Ovary (tissue), 9 donors: ENCODE data around the gene SCN5A. TPM values are rescaled to one million over a fixed set of nuclear protein-coding genes. Genes with fewer than 3 reads are reported as not detected.

Experiments used
- DNase-seq, 5 donors: peaks; one replicate each; pipeline ENCODE4 v3.0.0-alpha.2; 2019 to 2020
- H3K27ac ChIP-seq, 2 donors: fragments of 200-600 bp; one replicate each; pipeline versions ENCODE4 v1.5.1 to v1.8.0; 2019 to 2022
- H3K27me3 ChIP-seq: fragments of 200-600 bp; one replicate; pipeline ENCODE4 v1.8.0; 2022
- H3K36me3 ChIP-seq: fragments of 200-600 bp; sonication (generic); one replicate; pipeline ENCODE4 v1.5.1; 2019
- H3K4me1 ChIP-seq: one replicate; pipeline ENCODE4 v1.8.1; 2013; ENCODE audit warnings: mild to moderate bottlenecking, moderate library complexity; ENCODE audit not compliant: insufficient read depth
- H3K4me3 ChIP-seq: fragments of 200-600 bp; sonication (generic); one replicate; pipeline ENCODE4 v1.5.1; 2017
- H3K9me3 ChIP-seq, 2 donors: fragments of 200-600 bp in 1 of 2; sonication (generic) in 1 of 2; one replicate each; pipeline versions ENCODE4 v1.5.1 to v1.8.1; 2013 to 2019; ENCODE audit warnings: mild to moderate bottlenecking in 1 of 2, moderate library complexity in 1 of 2
- EP300 ChIP-seq: sonication (generic); formaldehyde crosslinking; IDR thresholded peaks from one replicate; pipeline ENCODE4 v1.6.1; 2017; ENCODE audit warnings: antibody characterized with exemption
- POLR2A ChIP-seq: fragments of 450-650 bp; IDR thresholded peaks from one replicate; pipeline ENCODE4 v1.6.1; 2017; ENCODE audit warnings: antibody characterized with exemption, mild to moderate bottlenecking, moderate library complexity
- WGBS, 3 donors: extraction: QIAGEN DNeasy Blood & Tissue Kit in 1 of 3; methylation state at CpG; one replicate each; pipeline versions ENCODE4 v1.1.5 to v1.1.7; 2013 to 2017; 5-methylcytosine and 5-hydroxymethylcytosine counted together
- intact Hi-C, 4 donors: fragments of 100-400 bp; cut with DNase I; formaldehyde crosslinking; loops; one replicate each; pipeline versions ENCODE4 v1.11.0 to v1.15.1; 2022 to 2023
- polyA plus RNA-seq, 2 donors: library from polyadenylated mRNA; stranded (reverse); fragments of 200-250 nt in 1 of 2; fragments of 350-450 nt in 1 of 2; fragmentation: Illumina TruSeq in 1 of 2; extraction: RNeasy Lipid Tissue Mini Kit (QIAGEN cat#74804) in 1 of 2; gene quantifications; one replicate each; pipeline ENCODE4 v1.2.3, GENCODE V29; 2013 to 2014
- total RNA-seq, 7 donors: library from RNA; depleted of rRNA in 2 of 7; stranded (reverse); fragments of >200 nt in 2 of 7; fragmentation: NEBNext Ultra II Directional in 3 of 7; extraction: Animal tissue kit (Norgen Biotek cat#: 25700) in 3 of 7; gene quantifications; one replicate each; pipeline versions ENCODE4 v1.1.0 to v1.2.4, GENCODE V29; 2016 to 2023
- TF ChIP-seq, protein P1 (sequence below), 3 donors: fragments of 450-650 bp in 2 of 3; fragments of 200-600 bp in 1 of 3; IDR thresholded peaks; one replicate each; pipeline versions ENCODE4 v1.5.1 to v1.8.0; 2016 to 2022; ENCODE audit warnings: antibody characterized with exemption in 3 of 3, mild to moderate bottlenecking in 1 of 3
- donor health status: DM: no; HTN: no; CAD: no; lungs with moderate emphysema.
- donor health status: DM: no; HTN: no; CAD: no.
- donor health status: Bipolar disorder and iron deficiency.
- donor health status: DM: yes; HTN: yes; CAD: no.
- donor health status: DM: no; HTN: no; CAD: no.
- donor health status: DM: yes; HTN: yes; CAD: no.

SCN5A gene
- total and polyA plus RNA-seq, 9 donors, result 0.67 to 4.7 (median 2.1) TPM

DNA sequence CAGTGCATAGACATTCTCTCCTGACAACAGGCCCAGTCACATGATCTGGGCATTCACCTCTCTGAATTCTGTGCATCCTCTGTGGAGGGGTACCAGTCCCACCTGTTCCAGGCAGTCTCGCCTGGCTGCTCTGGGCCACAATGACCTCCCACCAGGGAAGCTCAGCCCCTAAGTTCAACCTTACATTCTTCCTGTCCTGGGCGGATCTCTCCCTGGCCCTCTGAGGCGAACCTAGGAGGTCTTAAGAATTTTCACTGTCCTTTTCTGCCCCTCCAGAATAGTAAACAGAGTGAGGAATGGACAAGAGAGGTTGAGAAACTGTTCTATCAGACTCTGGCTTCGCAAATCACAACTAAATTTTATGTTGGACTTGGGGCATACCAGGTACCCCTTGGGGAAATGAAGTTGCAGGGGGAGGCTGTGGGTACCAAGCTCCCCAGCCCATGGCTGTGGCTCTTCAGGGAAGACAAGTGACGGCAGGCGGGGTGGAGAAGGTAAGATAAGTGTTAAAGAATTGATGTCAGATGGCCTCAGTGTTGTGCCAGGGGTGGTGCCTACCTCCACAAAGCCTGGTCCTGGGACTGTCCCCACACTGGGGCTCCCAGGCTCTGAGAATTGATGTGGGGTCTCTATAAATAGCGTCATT is 5.3 kb downstream of the SCN5A start:
- Histone ChIP-seq H3K27me3 (no peaks in the 10 kb centered on the region), H3K36me3 (no peaks in the 10 kb centered on the region), H3K4me1 (peaks cover under 1% of the 10 kb centered on the region), H3K9me3 (no peaks in the 10 kb centered on the region), H3K4me3 (no peak overlapping the region), H3K27ac (no peak overlapping the region)
- WGBS, 3 donors, result 93 to 98% (median 93%) methylated on average over 7 of the region's 7 CpGs
- peak in 1 of 5 donors; percentile 8 for DNase-seq
- intact Hi-C loops, result no loop called here
- TF ChIP-seq EP300, result no peak
- no peak for TF ChIP-seq POLR2A
- TF ChIP-seq, protein P1, sequence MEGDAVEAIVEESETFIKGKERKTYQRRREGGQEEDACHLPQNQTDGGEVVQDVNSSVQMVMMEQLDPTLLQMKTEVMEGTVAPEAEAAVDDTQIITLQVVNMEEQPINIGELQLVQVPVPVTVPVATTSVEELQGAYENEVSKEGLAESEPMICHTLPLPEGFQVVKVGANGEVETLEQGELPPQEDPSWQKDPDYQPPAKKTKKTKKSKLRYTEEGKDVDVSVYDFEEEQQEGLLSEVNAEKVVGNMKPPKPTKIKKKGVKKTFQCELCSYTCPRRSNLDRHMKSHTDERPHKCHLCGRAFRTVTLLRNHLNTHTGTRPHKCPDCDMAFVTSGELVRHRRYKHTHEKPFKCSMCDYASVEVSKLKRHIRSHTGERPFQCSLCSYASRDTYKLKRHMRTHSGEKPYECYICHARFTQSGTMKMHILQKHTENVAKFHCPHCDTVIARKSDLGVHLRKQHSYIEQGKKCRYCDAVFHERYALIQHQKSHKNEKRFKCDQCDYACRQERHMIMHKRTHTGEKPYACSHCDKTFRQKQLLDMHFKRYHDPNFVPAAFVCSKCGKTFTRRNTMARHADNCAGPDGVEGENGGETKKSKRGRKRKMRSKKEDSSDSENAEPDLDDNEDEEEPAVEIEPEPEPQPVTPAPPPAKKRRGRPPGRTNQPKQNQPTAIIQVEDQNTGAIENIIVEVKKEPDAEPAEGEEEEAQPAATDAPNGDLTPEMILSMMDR (IDR thresholded peaks at IDR 0.05), result no peak

DNA sequence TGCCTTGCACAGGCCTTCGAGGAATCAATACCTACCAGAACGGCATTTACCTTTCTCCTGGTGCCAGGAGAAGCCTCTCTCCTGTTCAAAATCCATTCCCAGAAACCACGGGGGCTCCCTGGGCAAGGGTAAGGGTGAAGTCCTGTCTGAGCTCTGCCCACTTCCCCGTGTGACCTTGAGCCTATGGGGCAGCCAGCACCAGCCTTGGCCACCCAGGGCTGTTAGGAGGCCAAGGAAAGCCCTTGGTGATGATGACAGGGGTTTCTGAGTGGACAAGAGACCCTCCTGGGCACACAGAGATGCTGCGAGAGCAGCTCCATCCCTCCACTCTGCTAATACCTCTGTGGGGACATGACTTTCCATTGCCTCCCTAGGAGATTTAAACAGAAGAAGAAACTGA is 5.9 kb downstream of the SCN5A start:
- Histone ChIP-seq H3K27ac (no peak overlapping the region), H3K4me3 (no peak overlapping the region), H3K27me3 (no peaks in the 10 kb centered on the region), H3K9me3 (no peaks in the 10 kb centered on the region), H3K36me3 (no peaks in the 10 kb centered on the region), H3K4me1 (no peaks in the 10 kb centered on the region)
- intact Hi-C loops, result no loop called here
- TF ChIP-seq POLR2A, result no peak
- no peak for TF ChIP-seq EP300
- TF ChIP-seq, protein P1 (IDR thresholded peaks at IDR 0.05), result no peak
- WGBS, 3 donors, result 81 to 89% (median 85%) methylated on average over 5 of the region's 5 CpGs
- DNase-seq, result peak in 1 of 5 donors; percentile 4

GRCh38 chr3:38643090-38643489 is 6.4 kb downstream of the SCN5A start:
- no peaks in the 10 kb centered on the region for H3K36me3 ChIP-seq
- no peaks in the 10 kb centered on the region for H3K27me3 ChIP-seq
- no peak overlapping the region for H3K4me3 ChIP-seq
- intact Hi-C loops, result no loop called here
- peak in 1 of 5 donors; percentile 4 for DNase-seq
- 83 to 93% (median 92%) methylated on average over 3 to 8 of the region's 8 CpGs for WGBS, 3 donors
- TF ChIP-seq POLR2A (no peak), EP300 (no peak)
- TF ChIP-seq, protein P1 (IDR thresholded peaks at IDR 0.05), result no peak
- no peaks in the 10 kb centered on the region for H3K9me3 ChIP-seq
- no peak overlapping the region for H3K27ac ChIP-seq
- no peaks in the 10 kb centered on the region for H3K4me1 ChIP-seq

- whole genome bisulfite sequencing, 3 donors, result 79 to 88% (median 85%) methylated on average over 7 to 8 of the region's 8 CpGs
- peak in 1 of 5 donors; percentile 2 for DNase-seq
- TF ChIP-seq EP300 (no peak), POLR2A (no peak)
- TF ChIP-seq, protein P1 (IDR thresholded peaks at IDR 0.05), result no peak
- Histone ChIP-seq H3K9me3 (no peaks in the 10 kb centered on the region), H3K36me3 (no peaks in the 10 kb centered on the region), H3K4me1 (no peaks in the 10 kb centered on the region), H3K27me3 (no peaks in the 10 kb centered on the region), H3K4me3 (no peak overlapping the region), H3K27ac (no peak overlapping the region)
- intact Hi-C loops, result no loop called here
Observed at GRCh38 chr3:38641461-38642110, 7.9 kb downstream of the SCN5A start.
